ENCODE results near the gene RMDN2. TPM values are rescaled to one million over a fixed set of nuclear protein-coding genes. Genes with fewer than 3 reads are reported as not detected.

Gene RMDN2
- total and polyA plus RNA-seq, 5 donors from 2014 or later: 1.3 to 3.2 (median 1.7) TPM

DNA sequence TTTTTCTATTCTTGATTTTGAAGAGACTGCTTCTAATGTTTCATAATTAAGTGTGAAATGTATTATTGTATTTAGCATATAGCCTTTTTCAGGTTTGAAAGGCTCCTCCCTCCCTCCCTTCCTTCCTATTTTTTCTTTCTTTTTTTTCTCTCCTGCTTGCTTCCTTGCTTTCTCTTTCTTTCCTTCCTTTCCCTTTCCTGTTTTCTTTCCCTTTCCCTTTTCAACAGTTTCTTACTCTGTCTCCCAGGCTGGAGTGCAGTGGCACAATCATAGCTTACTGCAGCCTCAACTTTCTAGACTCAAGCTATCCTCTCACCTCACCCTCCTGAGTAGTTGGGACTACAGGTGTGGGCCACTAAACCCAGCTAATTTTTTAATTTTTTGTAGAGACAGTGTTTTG lies 44.6 kb downstream of the RMDN2 start:
- H3K4me1 ChIP-seq (ENCODE audit: control insufficient read depth, insufficient read depth, low read length, poor library complexity, severe bottlenecking): no peaks in the 10 kb centered on the region
- ATAC-seq (ENCODE audit: low read depth in 2 of 2) (no peak), DNase-seq (no peak)
- Mint-ChIP-seq H3K27me3 (peaks cover 15% of the 10 kb centered on the region), H3K27ac (no peak overlapping the region), H3K36me3 (peaks cover 9% of the 10 kb centered on the region), H3K9me3 (peaks cover 2 to 11% (median 6%) of the 10 kb centered on the region in 7 donors), H3K4me1 (no peaks in the 10 kb centered on the region), H3K4me3 (no peak overlapping the region)
- H3K4me3 ChIP-seq (ENCODE audit: low read depth, low read length): no peak overlapping the region
- H3K27me3 ChIP-seq (ENCODE audit: control insufficient read depth, insufficient read depth, low read length): peaks cover 6% of the 10 kb centered on the region
- no peaks in the 10 kb centered on the region for H3K36me3 ChIP-seq (ENCODE audit: control insufficient read depth, insufficient read depth, low read length)
- peaks cover 2 to 4% of the 10 kb centered on the region in 2 experiments for H3K9me3 ChIP-seq (ENCODE audit: control insufficient read depth in 2 of 2, low read length in 2 of 2)
- no peak overlapping the region for H3K27ac ChIP-seq (ENCODE audit: insufficient read depth, low read length, poor library complexity, severe bottlenecking)

- H3K4me3 ChIP-seq (ENCODE audit: low read depth, low read length): no peak overlapping the region
- H3K9me3 Mint-ChIP-seq: peaks cover 0 to 4% (median 2%) of the 10 kb centered on the region in 7 donors
- H3K27ac ChIP-seq (ENCODE audit: insufficient read depth, low read length, poor library complexity, severe bottlenecking): no peak overlapping the region
- H3K27me3 Mint-ChIP-seq: peaks cover 15% of the 10 kb centered on the region
- peaks cover 6% of the 10 kb centered on the region for H3K27me3 ChIP-seq (ENCODE audit: control insufficient read depth, insufficient read depth, low read length)
- H3K4me1 Mint-ChIP-seq: no peaks in the 10 kb centered on the region
- H3K36me3 ChIP-seq (ENCODE audit: control insufficient read depth, insufficient read depth, low read length): no peaks in the 10 kb centered on the region
- H3K4me3 Mint-ChIP-seq: no peak overlapping the region
- H3K4me1 ChIP-seq (ENCODE audit: control insufficient read depth, insufficient read depth, low read length, poor library complexity, severe bottlenecking): no peaks in the 10 kb centered on the region
- ATAC-seq (ENCODE audit: low read depth in 2 of 2) (no peak), DNase-seq (no peak)
- peaks cover 0 to 2% of the 10 kb centered on the region in 2 experiments for H3K9me3 ChIP-seq (ENCODE audit: control insufficient read depth in 2 of 2, low read length in 2 of 2)
- peaks cover 4% of the 10 kb centered on the region for H3K36me3 Mint-ChIP-seq
- no peak overlapping the region for H3K27ac Mint-ChIP-seq
Observed at GRCh38 chr2:37971971-37972370, 46.9 kb downstream of the RMDN2 start.

DNA sequence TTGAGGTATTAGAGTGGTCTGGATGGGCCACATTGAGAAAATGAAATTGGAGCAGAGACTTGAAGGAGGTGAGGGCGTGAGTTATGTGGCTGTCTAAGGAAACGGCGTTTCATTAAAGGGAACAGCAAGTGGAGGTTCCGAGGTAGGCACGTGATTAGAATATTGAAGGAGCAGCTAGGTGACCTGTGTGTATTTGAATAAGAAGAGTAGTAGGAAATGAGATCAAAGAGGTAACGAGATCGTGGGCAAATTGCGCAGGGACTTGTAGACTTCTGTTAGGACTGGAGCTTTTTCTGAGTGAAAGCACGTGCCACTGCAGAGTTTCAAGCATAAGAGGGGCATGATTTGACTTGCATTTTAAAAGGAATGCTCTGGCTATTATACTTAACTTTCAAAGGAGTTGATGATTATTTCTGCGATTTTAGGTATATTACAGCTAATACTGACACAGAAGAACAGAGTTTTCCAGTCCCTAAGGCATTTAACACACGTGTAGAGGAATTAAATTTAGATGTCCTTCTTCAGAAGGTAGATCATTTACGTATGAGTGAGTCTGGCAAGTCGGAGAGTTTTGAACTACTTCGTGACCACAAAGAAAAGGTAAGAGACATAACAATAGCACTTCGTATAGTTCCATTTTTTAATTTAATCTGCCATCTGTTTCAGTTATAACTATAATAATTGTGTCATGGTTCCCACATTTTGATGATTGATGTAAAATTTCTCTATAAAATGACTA lies 48.7 kb downstream of the RMDN2 start:
- peaks cover 14% of the 10 kb centered on the region for H3K27me3 Mint-ChIP-seq
- H3K36me3 ChIP-seq (ENCODE audit: control insufficient read depth, insufficient read depth, low read length): no peaks in the 10 kb centered on the region
- H3K27ac Mint-ChIP-seq: no peak overlapping the region
- H3K4me3 Mint-ChIP-seq: no peak overlapping the region
- no peak overlapping the region for H3K4me3 ChIP-seq (ENCODE audit: low read depth, low read length)
- H3K36me3 Mint-ChIP-seq: peaks cover 6% of the 10 kb centered on the region
- H3K9me3 ChIP-seq (ENCODE audit: control insufficient read depth in 2 of 2, low read length in 2 of 2): no peaks in the 10 kb centered on the region
- DNase-seq (no peak), ATAC-seq (ENCODE audit: low read depth in 2 of 2) (no peak)
- no peaks in the 10 kb centered on the region for H3K4me1 ChIP-seq (ENCODE audit: control insufficient read depth, insufficient read depth, low read length, poor library complexity, severe bottlenecking)
- H3K27ac ChIP-seq (ENCODE audit: insufficient read depth, low read length, poor library complexity, severe bottlenecking): no peak overlapping the region
- H3K4me1 Mint-ChIP-seq: no peaks in the 10 kb centered on the region
- H3K9me3 Mint-ChIP-seq: peaks cover 0 to 3% (median 0%) of the 10 kb centered on the region in 7 donors
- H3K27me3 ChIP-seq (ENCODE audit: control insufficient read depth, insufficient read depth, low read length): peaks cover 3% of the 10 kb centered on the region

DNA sequence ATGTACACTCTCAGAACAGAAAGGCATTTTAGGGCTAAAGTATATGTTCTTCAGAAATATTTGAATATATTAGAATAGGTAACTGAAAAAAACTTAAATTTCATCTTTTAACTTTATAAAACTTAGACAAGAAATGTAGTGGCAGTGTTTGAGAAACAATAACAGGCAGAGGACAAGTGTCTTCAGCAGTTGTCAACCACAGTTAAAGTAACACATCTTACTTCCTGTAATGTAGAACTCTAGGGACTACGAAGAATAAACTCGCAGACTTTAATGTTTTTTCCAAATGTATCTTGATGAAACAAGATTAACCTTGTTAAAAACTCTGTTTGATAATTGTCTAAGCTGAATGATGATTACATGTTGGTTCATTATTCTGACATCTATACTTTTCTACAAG lies 50.7 kb downstream of the RMDN2 start:
- Histone ChIP-seq H3K27ac (ENCODE audit: insufficient read depth, low read length, poor library complexity, severe bottlenecking) (no peak overlapping the region), H3K4me3 (ENCODE audit: low read depth, low read length) (no peak overlapping the region), H3K9me3 (ENCODE audit: control insufficient read depth in 2 of 2, low read length in 2 of 2) (no peaks in the 10 kb centered on the region), H3K4me1 (ENCODE audit: control insufficient read depth, insufficient read depth, low read length, poor library complexity, severe bottlenecking) (no peaks in the 10 kb centered on the region), H3K36me3 (ENCODE audit: control insufficient read depth, insufficient read depth, low read length) (no peaks in the 10 kb centered on the region), H3K27me3 (ENCODE audit: control insufficient read depth, insufficient read depth, low read length) (peaks cover 3% of the 10 kb centered on the region)
- H3K9me3 Mint-ChIP-seq: peaks cover 0 to 3% (median 0%) of the 10 kb centered on the region in 7 donors
- H3K27ac Mint-ChIP-seq: no peak overlapping the region
- no peak overlapping the region for H3K4me3 Mint-ChIP-seq
- peaks cover 14% of the 10 kb centered on the region for H3K27me3 Mint-ChIP-seq
- no peaks in the 10 kb centered on the region for H3K4me1 Mint-ChIP-seq
- ATAC-seq (ENCODE audit: low read depth in 2 of 2) (no peak), DNase-seq (no peak)
- peaks cover 7% of the 10 kb centered on the region for H3K36me3 Mint-ChIP-seq

- no peak overlapping the region for H3K4me3 Mint-ChIP-seq
Observed at GRCh38 chr2:37976411-37976810, 51.3 kb downstream of the RMDN2 start.

GRCh38 chr2:37982147-37982582 lies 57.1 kb downstream of the RMDN2 start:
- Histone ChIP-seq H3K4me3 (ENCODE audit: low read depth, low read length) (no peak overlapping the region), H3K36me3 (ENCODE audit: control insufficient read depth, insufficient read depth, low read length) (no peaks in the 10 kb centered on the region), H3K4me1 (ENCODE audit: control insufficient read depth, insufficient read depth, low read length, poor library complexity, severe bottlenecking) (no peaks in the 10 kb centered on the region), H3K9me3 (ENCODE audit: control insufficient read depth in 2 of 2, low read length in 2 of 2) (no peaks in the 10 kb centered on the region), H3K27me3 (ENCODE audit: control insufficient read depth, insufficient read depth, low read length) (peaks cover 4% of the 10 kb centered on the region), H3K27ac (ENCODE audit: insufficient read depth, low read length, poor library complexity, severe bottlenecking) (no peak overlapping the region)
- DNase-seq (peak; percentile 24 to 60 (median 33)), ATAC-seq (ENCODE audit: low read depth in 2 of 2) (no peak)
- no peak overlapping the region for H3K27ac Mint-ChIP-seq
- peaks cover 0 to 3% (median 0%) of the 10 kb centered on the region in 4 donors for H3K4me1 Mint-ChIP-seq
- no peaks in the 10 kb centered on the region for H3K9me3 Mint-ChIP-seq
- H3K27me3 Mint-ChIP-seq: no peaks in the 10 kb centered on the region
- peaks cover 3% of the 10 kb centered on the region for H3K36me3 Mint-ChIP-seq
- H3K4me3 Mint-ChIP-seq: no peak overlapping the region

More at GRCh38 chr2:37976411-37976810, 51.3 kb downstream of the RMDN2 start:
- Mint-ChIP-seq H3K9me3 (peaks cover 0 to 3% (median 0%) of the 10 kb centered on the region in 7 donors), H3K36me3 (peaks cover 7% of the 10 kb centered on the region), H3K27me3 (peaks cover 14% of the 10 kb centered on the region), H3K27ac (no peak overlapping the region), H3K4me1 (no peaks in the 10 kb centered on the region)
- H3K27ac ChIP-seq (ENCODE audit: insufficient read depth, low read length, poor library complexity, severe bottlenecking): no peak overlapping the region
- peaks cover 3% of the 10 kb centered on the region for H3K27me3 ChIP-seq (ENCODE audit: control insufficient read depth, insufficient read depth, low read length)
- H3K36me3 ChIP-seq (ENCODE audit: control insufficient read depth, insufficient read depth, low read length): no peaks in the 10 kb centered on the region
- ATAC-seq (ENCODE audit: low read depth in 2 of 2): no peak
- no peaks in the 10 kb centered on the region for H3K4me1 ChIP-seq (ENCODE audit: control insufficient read depth, insufficient read depth, low read length, poor library complexity, severe bottlenecking)
- H3K9me3 ChIP-seq (ENCODE audit: control insufficient read depth in 2 of 2, low read length in 2 of 2): no peaks in the 10 kb centered on the region
- H3K4me3 ChIP-seq (ENCODE audit: low read depth, low read length): no peak overlapping the region
- no peak for DNase-seq

DNA sequence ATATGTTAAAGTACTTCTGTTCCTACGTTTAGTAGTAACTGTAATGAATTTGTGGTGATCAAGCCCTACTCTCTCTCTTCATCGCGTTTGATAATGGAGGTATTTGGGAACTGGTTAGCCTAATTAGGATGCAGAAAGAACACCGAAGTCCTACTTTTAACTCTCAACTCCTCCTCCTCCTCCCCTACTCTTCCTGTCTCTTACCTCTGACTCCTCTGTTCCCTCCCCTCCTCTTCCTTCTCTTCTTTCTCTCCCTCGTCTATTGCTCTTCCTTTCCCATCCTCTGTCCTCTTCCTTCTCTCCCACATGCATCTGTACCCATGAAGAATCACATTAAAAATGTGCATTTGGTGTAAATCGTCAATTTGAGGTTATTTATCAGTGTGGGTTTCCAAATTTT lies 57.8 kb downstream of the RMDN2 start:
- H3K4me1 Mint-ChIP-seq: peaks cover 0 to 3% (median 0%) of the 10 kb centered on the region in 4 donors
- peaks cover 3% of the 10 kb centered on the region for H3K36me3 Mint-ChIP-seq
- H3K27me3 Mint-ChIP-seq: no peaks in the 10 kb centered on the region
- no peak overlapping the region for H3K4me3 ChIP-seq (ENCODE audit: low read depth, low read length)
- no peak for DNase-seq
- no peak for ATAC-seq (ENCODE audit: low read depth in 2 of 2)
- no peak overlapping the region for H3K4me3 Mint-ChIP-seq
- H3K9me3 ChIP-seq (ENCODE audit: control insufficient read depth in 2 of 2, low read length in 2 of 2): no peaks in the 10 kb centered on the region
- H3K4me1 ChIP-seq (ENCODE audit: control insufficient read depth, insufficient read depth, low read length, poor library complexity, severe bottlenecking): no peaks in the 10 kb centered on the region
- H3K27me3 ChIP-seq (ENCODE audit: control insufficient read depth, insufficient read depth, low read length): peaks cover 4% of the 10 kb centered on the region
- H3K36me3 ChIP-seq (ENCODE audit: control insufficient read depth, insufficient read depth, low read length): no peaks in the 10 kb centered on the region
- no peak overlapping the region for H3K27ac ChIP-seq (ENCODE audit: insufficient read depth, low read length, poor library complexity, severe bottlenecking)
- H3K27ac Mint-ChIP-seq: no peak overlapping the region
- H3K9me3 Mint-ChIP-seq: no peaks in the 10 kb centered on the region

- DNase-seq: no peak
- H3K4me3 ChIP-seq (ENCODE audit: low read depth, low read length): no peak overlapping the region
- Mint-ChIP-seq H3K9me3 (no peaks in the 10 kb centered on the region), H3K27ac (no peak overlapping the region), H3K4me1 (peaks cover 0 to 3% (median 0%) of the 10 kb centered on the region in 4 donors), H3K27me3 (no peaks in the 10 kb centered on the region), H3K36me3 (peaks cover 2% of the 10 kb centered on the region), H3K4me3 (no peak overlapping the region)
- no peak for ATAC-seq (ENCODE audit: low read depth in 2 of 2)
- H3K9me3 ChIP-seq (ENCODE audit: control insufficient read depth in 2 of 2, low read length in 2 of 2): no peaks in the 10 kb centered on the region
- H3K4me1 ChIP-seq (ENCODE audit: control insufficient read depth, insufficient read depth, low read length, poor library complexity, severe bottlenecking): no peaks in the 10 kb centered on the region
- no peak overlapping the region for H3K27ac ChIP-seq (ENCODE audit: insufficient read depth, low read length, poor library complexity, severe bottlenecking)
- H3K36me3 ChIP-seq (ENCODE audit: control insufficient read depth, insufficient read depth, low read length): no peaks in the 10 kb centered on the region
- H3K27me3 ChIP-seq (ENCODE audit: control insufficient read depth, insufficient read depth, low read length): peaks cover 4% of the 10 kb centered on the region
Observed at GRCh38 chr2:37983719-37984118, 58.6 kb downstream of the RMDN2 start.
